K562 (cell line): Measurements from ENCODE around the gene CCDC183. TPM values are rescaled to one million over a fixed set of nuclear protein-coding genes. Genes with fewer than 3 reads are reported as not detected.
A peak's percentile ranks its signal among the peaks of the same experiment; 100 is the strongest.
"Not testable (repeated sequence)": the region's sequence is repeated elsewhere in the genome, so short reads cannot be mapped to it uniquely, and the experiment has no call there.

ENCODE experiments used
- ATAC-seq: fragments of 200-7000 bp; cut with Tn5 transposase; 3 replicates; pipeline ENCODE4 v1.9.1; 2020; ENCODE audit warnings: moderate library complexity
- BruUV-seq: library from RNA; stranded (reverse); fragments of 400-500 nt; replicated peaks from 2 replicates; lab custom pipeline; 2021; lab: Mats Ljungman, UMichigan
- CTCF ChIA-PET: fragments of 300-600 bp; formaldehyde crosslinking; extraction: SDS; loops from one replicate; lab custom pipeline; 2021; ENCODE audit warnings: low intra/inter-chr PET ratio; lab: Yijun Ruan, JAX
- POLR2A ChIA-PET: fragments of 300-600, 350-650 bp; sonication (Branson Sonifier 250); formaldehyde crosslinking; extraction: SDS; loops from one replicate; lab custom pipeline; 2021; ENCODE audit warnings: antibody characterized with exemption, inconsistent platforms; lab: Yijun Ruan, JAX
- DNase-seq, 4 experiments: peaks; one replicate each; pipeline versions ENCODE4 v3.0.0 to v3.0.0-alpha.2; 2011 to 2018; ENCODE audit warnings: low spot score in 3 of 4, mixed read lengths in 3 of 4; ENCODE audit errors: extremely low read depth in 1 of 4
- FAIRE-seq: peaks from 2 replicates; lab custom pipeline; 2011; peaks lifted over from hg19 to GRCh38; lab: Jason Lieb, UNC
- H2AFZ ChIP-seq: 2 replicates; pipeline ENCODE4 v1.6.0; 2011; ENCODE audit warnings: low read depth, low read length, control low read depth, inconsistent platforms
- H3K27ac ChIP-seq: fragments of 200-600 bp; 3 replicates; pipeline ENCODE4 v1.8.0; 2011; ENCODE audit warnings: low read depth, mild to moderate bottlenecking, control low read depth, inconsistent platforms, low read length, moderate library complexity, mixed read lengths; ENCODE audit errors: extremely low read depth
- H3K27me3 ChIP-seq, 2 experiments: fragments of 300-600 bp in 1 of 2; 2 replicates in 1 of 2; 3 replicates in 1 of 2; pipeline versions ENCODE4 v1.6.0 to v1.8.0; 2011; ENCODE audit warnings: inconsistent platforms in 2 of 2, low read length in 2 of 2, mild to moderate bottlenecking in 1 of 2, mixed read lengths in 1 of 2, moderate library complexity in 1 of 2; ENCODE audit not compliant: control insufficient read depth in 2 of 2, insufficient read depth in 2 of 2
- H3K36me3 ChIP-seq: fragments of 300-600 bp; 3 replicates; pipeline ENCODE4 v1.8.0; 2011; ENCODE audit warnings: mild to moderate bottlenecking, low read length, inconsistent platforms; ENCODE audit not compliant: control insufficient read depth, insufficient read depth
- H3K4me1 ChIP-seq, 2 experiments: fragments of 200-600 bp in 1 of 2; replicated peaks in 1 of 2; 2 replicates in 1 of 2; 3 replicates in 1 of 2; pipeline versions ENCODE4 v1.5.1 to v1.8.0; 2011; ENCODE audit warnings: inconsistent platforms in 2 of 2, low read length in 2 of 2, mild to moderate bottlenecking in 1 of 2, mixed read lengths in 1 of 2, moderate library complexity in 1 of 2; ENCODE audit not compliant: control insufficient read depth in 2 of 2, insufficient read depth in 2 of 2
- H3K4me2 ChIP-seq: 2 replicates; pipeline ENCODE4 v1.6.1; 2011; ENCODE audit warnings: low read length, control low read depth, inconsistent platforms, mixed read lengths; ENCODE audit not compliant: insufficient read depth
- H3K4me3 ChIP-seq: fragments of 200-600 bp; sonication (generic), shearing (Covaris generic); 2 replicates; pipeline ENCODE4 v1.5.1; 2016; ENCODE audit warnings: control low read depth, inconsistent platforms
- H3K79me2 ChIP-seq: fragments of 200-600 bp; 3 replicates; pipeline ENCODE4 v1.8.0; 2011; ENCODE audit warnings: low read length, inconsistent platforms; ENCODE audit not compliant: control insufficient read depth, insufficient read depth
- H3K9ac ChIP-seq, 2 experiments: 2 replicates each; pipeline versions ENCODE4 v1.6.0 to v1.6.1; 2011; ENCODE audit warnings: low read depth in 2 of 2, low read length in 2 of 2, control low read depth in 1 of 2, inconsistent platforms in 1 of 2, mild to moderate bottlenecking in 1 of 2, mixed read lengths in 1 of 2; ENCODE audit not compliant: insufficient read depth in 1 of 2
- H3K9me1 ChIP-seq: one replicate; pipeline ENCODE4 v1.6.0; 2011; ENCODE audit warnings: inconsistent platforms, mild to moderate bottlenecking, low read length, moderate library complexity; ENCODE audit not compliant: control insufficient read depth, insufficient read depth
- H3K9me3 ChIP-seq: replicated peaks from 2 replicates; pipeline ENCODE4 v1.5.1; 2011; ENCODE audit warnings: low read depth, low read length, inconsistent platforms; ENCODE audit not compliant: control insufficient read depth, insufficient read depth
- H4K20me1 ChIP-seq: replicated peaks from 2 replicates; pipeline ENCODE4 v1.6.1; 2011; ENCODE audit warnings: low read length, inconsistent platforms, mixed read lengths; ENCODE audit not compliant: control insufficient read depth, insufficient read depth
- ATF3 ChIP-seq, 2 experiments: fragments of 450-650 bp in 1 of 2; sonication (generic) in 1 of 2; formaldehyde crosslinking in 1 of 2; IDR thresholded peaks in 1 of 2; conservative IDR thresholded peaks in 1 of 2; 2 replicates each; pipeline versions ENCODE4 v1.6.1 to v1.8.1; 2016 to 2023; ENCODE audit warnings: mild to moderate bottlenecking in 2 of 2, moderate library complexity in 2 of 2, inconsistent platforms in 1 of 2, missing genetic modification reagents in 1 of 2
- BHLHE40 ChIP-seq: IDR thresholded peaks from 2 replicates; pipeline ENCODE4 v1.6.1; 2011; ENCODE audit warnings: low read length, improper control_type of control experiment
- CTBP1 ChIP-seq: fragments of 450-650 bp; IDR thresholded peaks from 2 replicates; pipeline ENCODE4 v1.6.1; 2016; ENCODE audit warnings: borderline replicate concordance
- CXXC5 ChIP-seq: fragments of 250-450 bp; sonication (Bioruptor Pico); IDR thresholded peaks from 2 replicates; pipeline ENCODE4 v1.8.0; 2022; ENCODE audit warnings: inconsistent platforms, mild to moderate bottlenecking, moderate library complexity
- DPF2 ChIP-seq: fragments of 450-650 bp; IDR thresholded peaks from 2 replicates; pipeline ENCODE4 v1.6.1; 2016
- FOSL1 ChIP-seq: fragments of 200-800 bp; sonication (Bioruptor generic); conservative IDR thresholded peaks from 2 replicates; pipeline ENCODE4 v1.6.1; 2016; ENCODE audit warnings: missing genetic modification characterization, missing compliant biosample characterization
- JUND ChIP-seq, 2 experiments: IDR thresholded peaks; 2 replicates in 1 of 2; 3 replicates in 1 of 2; pipeline ENCODE4 v1.6.1; 2011; ENCODE audit warnings: borderline replicate concordance in 2 of 2, low read depth in 2 of 2, low read length in 2 of 2, improper control_type of control experiment in 1 of 2, missing biosample characterization in 1 of 2, missing genetic modification characterization in 1 of 2, missing genetic modification reagents in 1 of 2
- REST ChIP-seq, 2 experiments: fragments of 450-650 bp; formaldehyde crosslinking in 1 of 2; IDR thresholded peaks; 2 replicates each; pipeline versions ENCODE4 v1.4.0 to v1.6.1; 2014 to 2020; ENCODE audit warnings: mild to moderate bottlenecking in 2 of 2, borderline replicate concordance in 1 of 2, low read depth in 1 of 2
- SMARCA4 ChIP-seq: fragments of 450-650 bp; IDR thresholded peaks from 2 replicates; pipeline ENCODE4 v1.6.1; 2016
- ZEB2 ChIP-seq: fragments of 450-650 bp; IDR thresholded peaks from 2 replicates; pipeline ENCODE4 v1.6.1; 2016
- ZFX ChIP-seq: sonication (generic); formaldehyde crosslinking; IDR thresholded peaks from 2 replicates; pipeline ENCODE4 v1.8.0; 2022; ENCODE audit warnings: mild to moderate bottlenecking, missing genetic modification reagents, moderate library complexity
- WGBS: fragments of 100-300 bp; shearing (Covaris generic); methylation state at CpG from one replicate; pipeline ENCODE4 v1.1.6; 2016; ENCODE audit warnings: low coverage, mixed read lengths; ENCODE audit not compliant: insufficient coverage; ENCODE audit errors: missing lambda C conversion rate; 5-methylcytosine and 5-hydroxymethylcytosine counted together
- in situ Hi-C: fragments of 300-500 bp; cut with MboI; formaldehyde crosslinking; loops from 4 replicates; pipeline ENCODE4 v1.15.0; 2018; ENCODE audit warnings: inconsistent platforms, mixed read lengths
- intact Hi-C: fragments of 100-400 bp; cut with micrococcal nuclease; formaldehyde crosslinking; loops from 2 replicates; pipeline ENCODE4 v1.14.2; 2022
- polyA plus RNA-seq, 8 experiments: library from polyadenylated mRNA; depleted of rRNA in 4 of 8; stranded (reverse) in 5 of 8; unstranded in 3 of 8; fragments of >200 nt; fragmentation: Nextera tagmentation in 2 of 8; fragmentation: Illumina TruSeq in 1 of 8; extraction: Ambion mirVana in 2 of 8; extraction: Trizol in 1 of 8; gene quantifications; 2 replicates each; pipeline versions ENCODE4 v1.2.1 to v1.2.3, GENCODE V29; 2011 to 2014; ENCODE audit warnings: inconsistent platforms in 1 of 8, missing spikeins in 1 of 8
- total RNA-seq, 7 experiments: library from RNA; depleted of rRNA in 6 of 7; stranded (reverse); fragments of >200 nt in 6 of 7; fragmentation: Illumina TruSeq in 2 of 7; extraction: Trizol in 2 of 7; gene quantifications; 2 replicates each; pipeline versions ENCODE4 v1.2.1 to v1.2.3, GENCODE V29; 2011 to 2021; ENCODE audit warnings: low replicate concordance in 1 of 7

CCDC183 gene
- total and polyA plus RNA-seq, 9 of the 15 experiments (the other 6 are each of a cell fraction or from before 2014, with no cell fraction given) = 0.21 to 0.60 (median 0.29) TPM; not detected in 4

- 11% methylated on average over 9 of the region's 18 CpGs for WGBS
- TF ChIP-seq DPF2 (peak; percentile 35; the same call in 1 of the 2 replicates), CXXC5 (CRISPR knock-in tag) (peak; percentile 58), CTBP1 (peak; percentile 30; the same call in 1 of the 2 replicates), ZEB2 (peak; percentile 74; the same call in 1 of the 2 replicates), FOSL1 (tag) (peak; percentile 51), SMARCA4 (peak; percentile 18; the same call in 1 of the 2 replicates), JUND (IDR thresholded peaks at IDR 0.05; ENCODE audit: borderline replicate concordance, low read depth, low read length) (peak; percentile 70; the same call in 1 of the 2 replicates), ZFX (peak; percentile 36; the same call in 1 of the 2 replicates), REST (IDR thresholded peaks at IDR 0.05; ENCODE audit: borderline replicate concordance) (peak; percentile 6; the same call in 1 of the 2 replicates), BHLHE40 (peak; percentile 63; the same call in 1 of the 2 replicates), ATF3 (IDR thresholded peaks at IDR 0.05) (peak; percentile 88)
- TF ChIP-seq JUND (tag; IDR thresholded peaks at IDR 0.05; ENCODE audit: borderline replicate concordance, low read depth, low read length); REST (CRISPR knock-in tag; IDR thresholded peaks at IDR 0.05; ENCODE audit: low read depth); ATF3 (CRISPR knock-in tag; conservative IDR thresholded peaks at IDR 0.05): not testable (repeated sequence)
Measured at GRCh38 chr9:136766410-136767120, 29.6 kb upstream of the CCDC183 start.

More at GRCh38 chr9:136766410-136767120, 29.6 kb upstream of the CCDC183 start:
- peaks cover 16 to 51% of the 10 kb centered on the region in 2 experiments; a peak in 4 of 5 replicates for H3K4me1 ChIP-seq
- H3K79me2 ChIP-seq, in situ Hi-C loops, H3K9ac ChIP-seq, H3K27me3 ChIP-seq, H3K9me1 ChIP-seq, H2AFZ ChIP-seq, BruUV-seq, H3K9me3 ChIP-seq, H3K27ac ChIP-seq, H3K36me3 ChIP-seq, H4K20me1 ChIP-seq, ATAC-seq, H3K4me3 ChIP-seq: not testable (repeated sequence)
- peak overlapping the region; percentile 37 for H3K4me2 ChIP-seq
- intact Hi-C loops = loop anchor here (1.0 kb wide), 1 partner anchor 18 kb away; no protein-coding TSS in a partner anchor
- CTCF ChIA-PET = interaction anchor here (1.3 to 1.4 kb wide), 2 partner anchors 18 to 24 kb away, joined by 4 to 8 read pairs; partner anchors contain the start of gene TMEM141
- DNase-seq (peak in 1 of 4 experiments; percentile 75), FAIRE-seq (peak; percentile 86)
- POLR2A ChIA-PET = interaction anchor here (0.9 to 1.2 kb wide), 4 partner anchors 8 to 40 kb away, joined by 3 to 5 read pairs (median 3); no protein-coding TSS in a partner anchor
